C4-2B (cell line): ENCODE data around the gene PPP4R4.

ENCODE experiments used
- ZFX ChIP-seq: fragments of 450-650 bp; IDR thresholded peaks from 2 replicates; pipeline ENCODE4 v1.6.1; 2017
- TF ChIP-seq, protein P1 (sequence below): fragments of 450-650 bp; conservative IDR thresholded peaks from 2 replicates; pipeline ENCODE4 v1.5.1; 2017; ENCODE audit warnings: mild to moderate bottlenecking

DNA sequence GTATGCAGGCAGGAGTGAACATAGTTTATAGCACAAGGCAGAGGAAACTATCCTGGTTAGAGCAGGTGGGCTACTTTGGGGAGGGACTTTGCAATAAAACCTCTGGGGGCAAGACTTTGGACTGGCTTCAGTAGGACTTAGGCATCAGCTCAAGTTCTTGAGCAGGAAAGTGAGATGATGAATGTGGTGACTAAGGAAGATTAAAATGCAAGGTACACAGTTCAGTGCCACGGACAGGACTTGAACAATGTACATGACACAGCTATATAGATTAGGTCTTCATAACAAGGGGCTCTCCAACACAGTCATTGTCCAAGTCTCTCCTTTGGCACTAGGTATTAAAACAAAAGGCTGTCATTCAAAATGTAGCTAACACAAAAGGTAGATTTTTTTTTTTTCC, 21.4 kb upstream of the PPP4R4 start:
- TF ChIP-seq, protein P1, sequence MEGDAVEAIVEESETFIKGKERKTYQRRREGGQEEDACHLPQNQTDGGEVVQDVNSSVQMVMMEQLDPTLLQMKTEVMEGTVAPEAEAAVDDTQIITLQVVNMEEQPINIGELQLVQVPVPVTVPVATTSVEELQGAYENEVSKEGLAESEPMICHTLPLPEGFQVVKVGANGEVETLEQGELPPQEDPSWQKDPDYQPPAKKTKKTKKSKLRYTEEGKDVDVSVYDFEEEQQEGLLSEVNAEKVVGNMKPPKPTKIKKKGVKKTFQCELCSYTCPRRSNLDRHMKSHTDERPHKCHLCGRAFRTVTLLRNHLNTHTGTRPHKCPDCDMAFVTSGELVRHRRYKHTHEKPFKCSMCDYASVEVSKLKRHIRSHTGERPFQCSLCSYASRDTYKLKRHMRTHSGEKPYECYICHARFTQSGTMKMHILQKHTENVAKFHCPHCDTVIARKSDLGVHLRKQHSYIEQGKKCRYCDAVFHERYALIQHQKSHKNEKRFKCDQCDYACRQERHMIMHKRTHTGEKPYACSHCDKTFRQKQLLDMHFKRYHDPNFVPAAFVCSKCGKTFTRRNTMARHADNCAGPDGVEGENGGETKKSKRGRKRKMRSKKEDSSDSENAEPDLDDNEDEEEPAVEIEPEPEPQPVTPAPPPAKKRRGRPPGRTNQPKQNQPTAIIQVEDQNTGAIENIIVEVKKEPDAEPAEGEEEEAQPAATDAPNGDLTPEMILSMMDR, result no peak
- TF ChIP-seq ZFX, result no peak
